Measurements from ENCODE around the gene C11orf21. TPM values are rescaled to one million over a fixed set of nuclear protein-coding genes. Genes with fewer than 3 reads are reported as not detected.

The C11orf21 gene
- total and polyA plus RNA-seq, 10 of the 15 experiments (the other 5 are each of a cell fraction or from before 2014, with no cell fraction given) = 0.04 to 0.26 (median 0.11) TPM; not detected in 7

- ATAC-seq = no peak
- H3K4me1 ChIP-seq (ENCODE audit: control insufficient read depth, insufficient read depth, low read length) = no peaks in the 10 kb centered on the region
- no TSS peak for BruUV-seq (replicated peaks)
- WGBS (ENCODE audit: insufficient coverage, insufficient replicate concordance, low lambda C conversion rate, missing lambda C conversion rate) = 36% methylated on average over 6 of the region's 6 CpGs
- ChIA-PET SMC1A (ENCODE audit: uncharacterized antibody, unreplicated experiment) (no interaction called here), CTCF (no interaction called here), RAD21 (ENCODE audit: unreplicated experiment) (no interaction called here), POLR2A (no interaction called here)
- no peaks in the 10 kb centered on the region for H4K20me1 ChIP-seq (ENCODE audit: control insufficient read depth, insufficient read depth)
- no peaks in the 10 kb centered on the region for H3K9me3 ChIP-seq (replicated peaks; ENCODE audit: control insufficient read depth, insufficient read depth, low read length)
- FAIRE-seq = no peak
- no peak overlapping the region for H3K9ac ChIP-seq (ENCODE audit: control insufficient read depth, insufficient read depth, low read length)
- H3K27ac ChIP-seq (ENCODE audit: control insufficient read depth, insufficient read depth) = no peak overlapping the region
- in situ Hi-C loops (cut with MboI) = no loop called here
- no peak overlapping the region for H2AFZ ChIP-seq (ENCODE audit: control insufficient read depth, low read depth, low read length)
- no peak overlapping the region for H3K4me2 ChIP-seq (ENCODE audit: control insufficient read depth, insufficient read depth)
- H3K27me3 ChIP-seq (replicated peaks in 1 of 2; ENCODE audit: control insufficient read depth in 2 of 2, insufficient read depth in 2 of 2, low read length in 1 of 2) = no peaks in the 10 kb centered on the region; a peak in 1 of 4 replicates
- H3K4me3 ChIP-seq = no peak overlapping the region
- DNase-seq (ENCODE audit: low read depth, low spot score) = no peak
- TF ChIP-seq ZZZ3 (IDR thresholded peaks at IDR 0.05; ENCODE audit: control insufficient read depth, insufficient read length, low read depth) = no peak
- no peak for TF ChIP-seq IRF3 (IDR thresholded peaks at IDR 0.05)
- no peak for TF ChIP-seq MYC (IDR thresholded peaks at IDR 0.05; ENCODE audit: insufficient read depth, insufficient read length, insufficient replicate concordance, low read length, severe bottlenecking)
- no peak for TF ChIP-seq HDGF (IDR thresholded peaks at IDR 0.05)
- TF ChIP-seq PAX8 (IDR thresholded peaks at IDR 0.05) = no peak
- no peak for TF ChIP-seq NR2C1 (IDR thresholded peaks at IDR 0.05)
- TF ChIP-seq ETV6 (conservative IDR thresholded peaks at IDR 0.05 in 1 of 2, IDR thresholded peaks at IDR 0.05 in 1 of 2; ENCODE audit: borderline replicate concordance in 1 of 2, low read depth in 1 of 2) = no peak
- TF ChIP-seq, protein P1, sequence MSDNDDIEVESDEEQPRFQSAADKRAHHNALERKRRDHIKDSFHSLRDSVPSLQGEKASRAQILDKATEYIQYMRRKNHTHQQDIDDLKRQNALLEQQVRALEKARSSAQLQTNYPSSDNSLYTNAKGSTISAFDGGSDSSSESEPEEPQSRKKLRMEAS (IDR thresholded peaks at IDR 0.05; ENCODE audit: low read depth, low read length) = no peak
- TF ChIP-seq, protein P2, sequence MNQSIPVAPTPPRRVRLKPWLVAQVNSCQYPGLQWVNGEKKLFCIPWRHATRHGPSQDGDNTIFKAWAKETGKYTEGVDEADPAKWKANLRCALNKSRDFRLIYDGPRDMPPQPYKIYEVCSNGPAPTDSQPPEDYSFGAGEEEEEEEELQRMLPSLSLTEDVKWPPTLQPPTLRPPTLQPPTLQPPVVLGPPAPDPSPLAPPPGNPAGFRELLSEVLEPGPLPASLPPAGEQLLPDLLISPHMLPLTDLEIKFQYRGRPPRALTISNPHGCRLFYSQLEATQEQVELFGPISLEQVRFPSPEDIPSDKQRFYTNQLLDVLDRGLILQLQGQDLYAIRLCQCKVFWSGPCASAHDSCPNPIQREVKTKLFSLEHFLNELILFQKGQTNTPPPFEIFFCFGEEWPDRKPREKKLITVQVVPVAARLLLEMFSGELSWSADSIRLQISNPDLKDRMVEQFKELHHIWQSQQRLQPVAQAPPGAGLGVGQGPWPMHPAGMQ (IDR thresholded peaks at IDR 0.05; ENCODE audit: borderline replicate concordance) = no peak
- no peak for TF ChIP-seq NFYB (IDR thresholded peaks at IDR 0.05; ENCODE audit: insufficient read depth, low read depth, low read length)
- TF ChIP-seq, protein P3, sequence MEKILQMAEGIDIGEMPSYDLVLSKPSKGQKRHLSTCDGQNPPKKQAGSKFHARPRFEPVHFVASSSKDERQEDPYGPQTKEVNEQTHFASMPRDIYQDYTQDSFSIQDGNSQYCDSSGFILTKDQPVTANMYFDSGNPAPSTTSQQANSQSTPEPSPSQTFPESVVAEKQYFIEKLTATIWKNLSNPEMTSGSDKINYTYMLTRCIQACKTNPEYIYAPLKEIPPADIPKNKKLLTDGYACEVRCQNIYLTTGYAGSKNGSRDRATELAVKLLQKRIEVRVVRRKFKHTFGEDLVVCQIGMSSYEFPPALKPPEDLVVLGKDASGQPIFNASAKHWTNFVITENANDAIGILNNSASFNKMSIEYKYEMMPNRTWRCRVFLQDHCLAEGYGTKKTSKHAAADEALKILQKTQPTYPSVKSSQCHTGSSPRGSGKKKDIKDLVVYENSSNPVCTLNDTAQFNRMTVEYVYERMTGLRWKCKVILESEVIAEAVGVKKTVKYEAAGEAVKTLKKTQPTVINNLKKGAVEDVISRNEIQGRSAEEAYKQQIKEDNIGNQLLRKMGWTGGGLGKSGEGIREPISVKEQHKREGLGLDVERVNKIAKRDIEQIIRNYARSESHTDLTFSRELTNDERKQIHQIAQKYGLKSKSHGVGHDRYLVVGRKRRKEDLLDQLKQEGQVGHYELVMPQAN (conservative IDR thresholded peaks at IDR 0.05) = no peak
- TF ChIP-seq RBBP5 (conservative IDR thresholded peaks at IDR 0.05) = no peak
- no peak for TF ChIP-seq RCOR1 (conservative IDR thresholded peaks at IDR 0.05; ENCODE audit: low read depth, low read length)
- H3K36me3 ChIP-seq (ENCODE audit: control insufficient read depth in 2 of 2, insufficient read depth in 2 of 2, low read length in 1 of 2) = no peaks in the 10 kb centered on the region
- intact Hi-C loops (cut with micrococcal nuclease; ENCODE audit: unreplicated experiment) = no loop called here
- H3K79me2 ChIP-seq (ENCODE audit: control insufficient read depth, insufficient read depth, low read length) = no peaks in the 10 kb centered on the region
These were observed 50.6 kb downstream of the C11orf21 start for GRCh38 chr11:2251138-2251537.
